Measurements from ENCODE around the gene ZNF550. TPM values are rescaled to one million over a fixed set of nuclear protein-coding genes. Genes with fewer than 3 reads are reported as not detected.
A peak's percentile ranks its signal among the peaks of the same experiment; 100 is the strongest.

ZNF550 gene
- total RNA-seq, 4 donors from 2014 or later = 3.7 to 8.8 (median 6.9) TPM

DNA sequence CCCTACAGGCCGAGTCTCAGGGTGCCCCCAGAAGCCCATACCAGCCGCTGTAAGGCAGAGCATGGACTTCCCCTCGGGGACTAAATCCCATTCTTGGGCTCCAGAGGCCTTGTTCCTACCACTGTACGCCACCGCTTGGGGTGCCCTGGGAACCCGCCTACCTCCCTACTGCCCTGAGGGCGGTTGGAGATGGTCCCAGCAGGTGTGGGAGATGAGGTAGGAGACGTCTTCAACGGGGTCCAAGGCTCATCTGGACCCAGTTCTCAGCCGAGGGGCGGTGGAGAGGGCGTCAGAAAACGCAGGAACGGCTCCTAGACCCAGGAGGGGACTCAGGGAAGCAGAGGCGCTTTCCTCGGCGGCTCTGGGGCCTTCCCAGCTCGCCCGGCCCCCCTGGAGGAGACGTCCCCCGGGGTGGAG lies 23.4 kb upstream of the ZNF550 start:
- DNase-seq (ENCODE audit: low spot score) (no peak), ATAC-seq (ENCODE audit: low FRiP score) (no peak)

DNA sequence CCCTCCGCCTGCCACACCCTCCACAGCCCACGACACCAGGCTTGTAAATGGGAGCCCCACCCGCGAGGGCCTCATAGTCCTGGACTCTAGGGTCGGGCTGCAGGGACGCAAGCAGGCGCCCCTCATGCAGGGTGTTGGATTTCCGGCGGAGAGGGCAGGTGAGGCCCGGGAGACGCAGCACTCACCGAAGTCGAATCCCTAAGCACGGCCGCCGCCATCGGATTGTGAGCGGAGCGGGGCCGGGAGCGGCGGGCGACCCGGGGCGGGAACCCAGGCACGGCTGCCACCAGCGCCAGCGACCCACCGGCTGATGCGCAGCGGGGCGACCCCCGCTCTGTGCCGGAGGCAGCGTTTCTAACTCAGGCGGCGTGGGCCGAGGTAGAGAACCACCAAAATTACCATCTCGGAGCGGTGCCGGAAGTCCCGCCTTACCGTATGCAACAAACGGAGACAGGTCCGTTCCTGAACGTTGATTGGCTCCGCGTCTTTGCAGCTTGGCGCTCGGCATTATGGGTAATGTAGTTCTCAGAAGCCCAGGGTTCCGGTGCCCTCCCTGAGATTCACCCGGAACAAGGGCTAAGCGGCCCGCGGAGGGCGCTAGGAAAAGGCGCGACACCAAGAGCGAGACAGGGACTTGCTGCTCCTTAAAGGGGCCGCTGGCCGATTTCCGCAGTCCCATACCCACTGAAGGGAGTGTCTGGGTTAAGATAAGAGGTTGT lies 19.0 kb upstream of the ZNF550 start, which contains the start of gene ZNF416:
Gene ZNF416 (minus strand): TSS at position 425 of the 719 bp plus-strand sequence. CDS start 207 bp downstream, at position 218.
- TF ChIP-seq, protein P1, sequence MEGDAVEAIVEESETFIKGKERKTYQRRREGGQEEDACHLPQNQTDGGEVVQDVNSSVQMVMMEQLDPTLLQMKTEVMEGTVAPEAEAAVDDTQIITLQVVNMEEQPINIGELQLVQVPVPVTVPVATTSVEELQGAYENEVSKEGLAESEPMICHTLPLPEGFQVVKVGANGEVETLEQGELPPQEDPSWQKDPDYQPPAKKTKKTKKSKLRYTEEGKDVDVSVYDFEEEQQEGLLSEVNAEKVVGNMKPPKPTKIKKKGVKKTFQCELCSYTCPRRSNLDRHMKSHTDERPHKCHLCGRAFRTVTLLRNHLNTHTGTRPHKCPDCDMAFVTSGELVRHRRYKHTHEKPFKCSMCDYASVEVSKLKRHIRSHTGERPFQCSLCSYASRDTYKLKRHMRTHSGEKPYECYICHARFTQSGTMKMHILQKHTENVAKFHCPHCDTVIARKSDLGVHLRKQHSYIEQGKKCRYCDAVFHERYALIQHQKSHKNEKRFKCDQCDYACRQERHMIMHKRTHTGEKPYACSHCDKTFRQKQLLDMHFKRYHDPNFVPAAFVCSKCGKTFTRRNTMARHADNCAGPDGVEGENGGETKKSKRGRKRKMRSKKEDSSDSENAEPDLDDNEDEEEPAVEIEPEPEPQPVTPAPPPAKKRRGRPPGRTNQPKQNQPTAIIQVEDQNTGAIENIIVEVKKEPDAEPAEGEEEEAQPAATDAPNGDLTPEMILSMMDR (IDR thresholded peaks at IDR 0.05) = no peak
- DNase-seq (ENCODE audit: low spot score) (peak; percentile 92), ATAC-seq (ENCODE audit: low FRiP score) (peak; percentile 99)

More for the DNA sequence above, 23.4 kb upstream of the ZNF550 start:
- TF ChIP-seq, protein P1 (IDR thresholded peaks at IDR 0.05) = no peak

- ATAC-seq (ENCODE audit: low FRiP score) = no peak
- no peak for DNase-seq (ENCODE audit: low spot score)
- TF ChIP-seq, protein P1 (IDR thresholded peaks at IDR 0.05) = no peak
These were observed 17.0 kb upstream of the ZNF550 start for GRCh38 chr19:57576661-57577060.

DNA sequence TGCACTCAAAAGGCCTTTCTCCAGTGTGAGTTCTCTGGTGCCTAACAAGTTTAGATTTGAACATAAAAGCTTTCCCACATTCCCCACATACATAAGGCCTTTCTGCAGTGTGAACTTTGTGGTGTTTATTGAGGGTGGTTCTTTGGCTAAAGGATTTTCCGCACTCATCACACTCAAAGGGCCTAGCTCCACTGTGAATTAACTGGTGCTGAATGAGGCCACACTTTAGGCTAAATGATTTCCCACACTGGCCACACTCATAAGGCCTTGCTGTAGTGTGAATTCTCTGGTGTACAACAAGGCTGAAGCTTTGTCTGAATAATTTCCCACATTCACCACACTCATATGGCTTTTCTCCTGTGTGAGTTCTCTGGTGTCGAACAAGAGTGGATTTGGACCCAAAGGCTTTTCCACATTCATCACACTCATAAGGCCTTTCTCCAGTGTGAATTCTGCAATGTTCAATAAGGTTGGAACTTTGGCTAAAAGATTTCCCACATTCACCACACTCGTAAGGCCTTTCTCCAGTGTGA lies 12.8 kb upstream of the ZNF550 start:
- ATAC-seq (ENCODE audit: low FRiP score) = no peak
- no peak for DNase-seq (ENCODE audit: low spot score)

DNA sequence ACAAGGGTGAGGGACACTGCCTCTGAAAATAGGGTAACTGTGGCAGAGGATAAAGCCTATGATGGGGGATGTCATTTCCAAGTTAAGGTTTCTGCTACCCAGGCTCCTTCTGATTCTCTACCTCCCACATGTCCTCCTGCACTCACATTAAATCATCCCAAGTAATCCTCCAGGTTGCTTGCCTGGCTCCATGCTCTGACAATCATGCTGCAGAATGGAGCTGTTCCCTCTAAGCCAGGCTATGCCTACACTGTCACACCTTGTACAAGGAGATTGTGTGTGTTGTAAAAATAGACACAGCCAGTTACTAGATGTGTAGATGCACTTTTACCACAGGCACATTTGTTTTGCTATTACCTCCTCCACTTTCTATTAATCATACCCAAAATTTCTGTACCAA lies 11.0 kb upstream of the ZNF550 start:
- ATAC-seq (ENCODE audit: low FRiP score) (no peak), DNase-seq (ENCODE audit: low spot score) (no peak)
- TF ChIP-seq, protein P1 (IDR thresholded peaks at IDR 0.05) = no peak

More for the DNA sequence above, 12.8 kb upstream of the ZNF550 start:
- TF ChIP-seq, protein P1 (IDR thresholded peaks at IDR 0.05) = no peak

GRCh38 chr19:57566396-57567265 lies 7.0 kb upstream of the ZNF550 start:
- ATAC-seq (ENCODE audit: low FRiP score) (no peak), DNase-seq (ENCODE audit: low spot score) (no peak)
- TF ChIP-seq, protein P1 (IDR thresholded peaks at IDR 0.05) = no peak

Data from omental fat pad (tissue), 4 donors.